HG03108 (cell line): ENCODE measurements around the gene EIF1AD.
A peak's percentile ranks its signal among the peaks of the same experiment; 100 is the strongest.

ENCODE experiments used
- ATAC-seq: cut with Tn5 transposase; IDR thresholded peaks from one replicate; pipeline ENCODE4 v1.9.1; 2021; ENCODE audit warnings: moderate library complexity; ENCODE audit not compliant: unreplicated experiment

EIF1AD gene

DNA sequence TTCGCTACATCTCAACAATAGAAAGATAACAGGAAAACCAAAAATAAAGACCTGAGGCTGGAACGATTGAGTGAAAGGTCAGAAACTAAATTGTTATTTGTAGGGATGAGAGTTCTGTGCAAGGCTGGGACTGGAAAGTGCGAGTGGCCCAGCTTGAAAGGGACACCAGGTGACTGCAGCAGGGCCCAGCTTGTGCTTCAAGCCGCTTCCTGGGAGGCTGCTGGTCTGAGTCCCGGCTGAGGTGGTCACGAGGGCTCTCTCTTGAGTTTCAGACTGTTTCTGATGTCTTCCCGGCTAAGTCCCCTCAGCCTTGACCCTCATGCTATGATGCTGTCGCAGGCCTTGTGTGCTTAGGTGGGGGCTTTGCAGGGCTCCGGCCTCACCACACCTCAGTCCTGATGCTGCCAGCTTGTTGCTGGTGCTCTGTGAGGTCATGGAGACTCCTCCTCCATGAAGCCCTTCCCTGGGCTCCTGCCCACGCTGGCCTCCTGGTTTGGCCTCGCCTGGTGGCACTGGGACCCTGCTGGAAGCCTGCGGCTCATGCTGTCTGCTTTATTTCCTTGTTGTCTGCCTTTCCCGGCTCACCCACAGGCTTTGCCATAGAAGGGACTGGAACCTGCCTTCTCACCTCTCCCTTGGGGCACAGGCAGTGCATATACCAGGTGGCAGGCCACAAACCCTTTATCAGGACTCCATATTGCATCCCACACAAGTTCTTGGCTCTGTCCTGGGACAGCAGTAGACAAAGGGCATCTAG lies 4.4 kb upstream of the EIF1AD start:
- no peak for ATAC-seq

DNA sequence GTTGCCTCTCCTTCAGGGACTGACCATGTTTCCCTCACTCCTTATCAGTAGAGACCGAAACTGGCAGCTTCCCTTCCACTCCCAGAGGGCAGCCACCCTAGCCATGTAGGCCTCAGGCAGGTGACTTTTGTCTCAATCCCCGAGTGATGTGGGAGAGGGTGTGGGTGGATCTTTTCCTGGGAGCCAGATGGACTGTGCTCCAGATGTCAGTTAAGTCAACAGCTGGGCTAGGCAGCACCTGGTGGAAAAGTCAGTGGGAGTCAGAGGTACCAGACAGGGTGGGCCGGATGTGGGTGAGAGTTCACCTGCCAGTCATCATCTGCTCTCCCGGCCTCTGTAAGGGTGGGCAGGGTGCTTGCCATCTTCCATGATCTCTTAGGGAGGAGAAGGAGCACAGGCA lies 2.2 kb upstream of the EIF1AD start:
- ATAC-seq: no peak

DNA sequence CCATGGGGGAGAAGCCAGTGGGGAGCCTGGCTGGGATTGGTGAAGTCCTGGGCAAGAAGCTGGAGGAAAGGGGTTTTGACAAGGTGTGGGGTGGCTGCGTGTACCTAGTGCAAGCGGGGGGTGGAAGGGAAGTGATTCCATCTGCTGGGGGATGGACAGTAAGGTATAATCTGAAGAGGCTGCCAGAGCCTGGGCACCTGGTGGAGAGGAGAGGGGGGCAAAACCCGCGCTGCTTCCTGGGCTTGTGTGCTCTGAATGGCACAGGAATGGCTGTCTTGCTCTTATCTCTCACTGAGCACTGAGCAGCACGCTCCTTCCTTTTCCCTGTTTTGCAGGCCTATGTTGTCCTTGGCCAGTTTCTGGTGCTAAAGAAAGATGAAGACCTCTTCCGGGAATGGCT lies 1.3 kb upstream of the EIF1AD start:
- ATAC-seq: no peak

DNA sequence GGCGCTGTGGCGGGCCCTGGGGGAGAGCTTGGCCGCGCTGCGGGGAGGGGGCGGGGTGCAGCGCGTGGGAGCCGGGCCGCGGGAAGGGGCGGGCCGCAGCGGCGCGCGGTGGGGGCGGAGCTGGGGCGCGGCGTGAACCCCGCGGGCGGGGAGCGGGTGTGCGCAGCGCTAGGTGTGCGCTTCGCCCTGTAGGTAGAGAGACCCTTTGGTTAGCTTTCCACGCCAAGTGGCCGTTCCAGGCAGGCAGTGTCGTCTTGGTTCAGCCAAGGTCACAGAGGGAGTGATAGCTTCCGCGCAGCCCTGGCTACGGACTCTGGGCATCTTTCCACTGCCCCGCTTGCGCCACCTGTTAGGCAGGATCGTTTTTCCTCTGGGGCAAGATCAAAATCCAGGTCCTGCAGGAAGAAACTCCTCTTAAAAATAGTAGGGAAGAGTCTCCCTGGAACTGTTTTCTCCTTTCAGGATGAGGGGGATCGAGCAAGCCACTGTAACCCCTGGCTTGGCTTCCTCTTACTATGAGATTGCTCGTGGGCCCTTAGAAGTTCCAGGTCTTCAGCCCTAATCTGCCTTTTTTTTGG lies 780 bp upstream of the EIF1AD start:
- ATAC-seq: peak; percentile 31

GRCh38 chr11:65997286-65997685 lies 4.7 kb downstream of the EIF1AD start:
- ATAC-seq: no peak

GRCh38 chr11:65992056-65992455 lies 9.9 kb downstream of the EIF1AD start:
- no peak for ATAC-seq

- peak; percentile 94 for ATAC-seq
Measured at GRCh38 chr11:65988791-65989592, 13.0 kb downstream of the EIF1AD start.

GRCh38 chr11:65987336-65987735 lies 14.6 kb downstream of the EIF1AD start:
- no peak for ATAC-seq

DNA sequence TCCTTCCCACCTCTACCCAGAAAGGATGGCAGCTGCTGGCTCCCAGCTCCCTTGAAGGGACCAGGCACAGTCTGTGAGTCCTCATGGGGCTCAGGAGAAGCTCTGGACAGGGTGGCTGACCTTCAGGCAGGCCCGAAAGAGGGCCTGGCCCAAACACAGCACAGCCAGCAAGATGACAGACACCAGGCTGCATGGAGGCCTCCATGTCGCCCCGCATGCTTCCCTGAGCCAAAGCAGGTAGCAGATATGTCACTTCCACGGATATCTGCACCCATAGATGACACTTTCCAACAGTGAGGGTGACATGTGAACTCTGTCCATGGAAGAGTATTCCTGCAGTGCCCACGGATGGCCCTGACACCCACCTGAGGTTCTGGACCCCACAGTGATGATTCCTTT lies 18.4 kb downstream of the EIF1AD start:
- no peak for ATAC-seq

DNA sequence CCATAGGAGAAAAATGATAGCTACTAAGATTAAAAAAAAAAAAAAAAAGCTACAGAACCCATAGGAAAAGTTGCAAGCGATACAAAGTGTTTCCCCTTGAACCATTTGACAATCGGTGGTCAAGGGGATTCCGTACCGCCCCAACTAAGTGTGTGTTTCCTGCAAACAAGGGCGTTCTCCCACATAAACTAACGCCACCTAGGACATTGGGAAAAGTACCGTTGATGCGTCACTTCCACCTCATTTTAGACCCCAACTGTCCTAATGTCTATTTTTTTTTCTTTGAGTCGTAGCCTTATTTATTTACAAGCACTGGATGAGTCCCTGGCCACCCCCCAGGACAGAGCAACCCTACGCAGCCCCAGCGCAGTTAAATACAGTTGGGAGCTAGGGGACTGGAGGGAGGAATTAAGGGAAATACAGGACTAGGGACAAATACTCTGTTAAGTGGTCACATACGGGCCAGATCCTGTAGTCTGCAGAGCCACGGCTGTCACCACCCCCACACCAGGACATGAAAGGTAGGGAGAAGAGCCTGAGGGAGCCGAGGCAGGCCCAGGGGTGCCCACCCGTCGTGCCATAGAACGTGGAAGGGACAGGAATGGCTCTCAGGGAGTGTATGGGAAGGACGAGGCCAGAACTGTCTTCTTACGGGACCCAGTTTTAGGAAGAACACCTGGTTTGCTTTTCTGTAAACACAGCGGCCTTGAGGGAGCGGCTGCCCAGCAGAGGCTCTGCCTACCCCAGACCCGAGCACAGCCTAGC lies 19.0 kb downstream of the EIF1AD start:
- ATAC-seq: no peak

DNA sequence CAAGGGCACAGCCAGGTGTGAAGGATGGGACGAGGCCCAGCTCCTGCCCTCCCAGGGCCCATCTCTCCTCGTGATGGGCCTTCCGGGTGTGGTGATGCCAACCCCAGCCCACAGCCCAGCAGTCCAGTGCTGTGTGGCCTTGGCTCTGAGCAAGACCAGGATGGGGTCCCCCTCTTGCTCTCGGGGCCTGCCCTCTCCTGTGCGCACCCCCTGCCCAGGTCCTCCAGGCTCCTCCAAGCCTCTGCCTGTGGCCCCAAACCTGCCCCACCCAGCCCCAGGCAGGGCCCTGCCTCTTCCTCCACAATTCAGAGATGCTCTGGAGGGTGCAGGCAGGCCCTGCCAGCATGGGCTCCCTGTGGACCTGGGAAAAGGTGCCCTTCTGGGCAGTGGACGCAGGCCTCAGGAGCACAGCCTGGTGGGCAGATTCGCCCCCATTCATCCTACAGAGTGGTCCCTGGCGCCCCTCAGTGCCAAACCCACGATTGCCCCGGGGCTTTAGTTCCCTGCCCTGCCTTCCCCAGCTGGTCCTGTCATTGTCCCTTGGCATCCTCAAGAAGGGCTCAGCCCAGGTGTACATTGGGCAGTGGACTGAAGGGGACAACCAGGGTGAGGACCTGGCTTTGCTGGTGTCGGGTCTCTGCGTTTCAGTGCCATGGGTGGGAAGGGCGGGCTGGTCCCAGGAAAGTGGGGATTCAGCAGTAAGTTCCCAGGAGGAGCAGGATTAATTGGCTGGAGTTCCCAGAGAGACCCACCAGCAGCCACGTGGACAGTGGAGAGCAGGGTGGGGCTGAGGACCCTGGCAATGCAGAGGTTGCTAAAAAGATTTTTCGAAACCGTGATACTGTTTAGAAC lies 19.8 kb downstream of the EIF1AD start:
- ATAC-seq: no peak

GRCh38 chr11:65981101-65981740 lies 20.7 kb downstream of the EIF1AD start:
- no peak for ATAC-seq

- no peak for ATAC-seq
Measured at GRCh38 chr11:65979261-65979759, 22.6 kb downstream of the EIF1AD start.

DNA sequence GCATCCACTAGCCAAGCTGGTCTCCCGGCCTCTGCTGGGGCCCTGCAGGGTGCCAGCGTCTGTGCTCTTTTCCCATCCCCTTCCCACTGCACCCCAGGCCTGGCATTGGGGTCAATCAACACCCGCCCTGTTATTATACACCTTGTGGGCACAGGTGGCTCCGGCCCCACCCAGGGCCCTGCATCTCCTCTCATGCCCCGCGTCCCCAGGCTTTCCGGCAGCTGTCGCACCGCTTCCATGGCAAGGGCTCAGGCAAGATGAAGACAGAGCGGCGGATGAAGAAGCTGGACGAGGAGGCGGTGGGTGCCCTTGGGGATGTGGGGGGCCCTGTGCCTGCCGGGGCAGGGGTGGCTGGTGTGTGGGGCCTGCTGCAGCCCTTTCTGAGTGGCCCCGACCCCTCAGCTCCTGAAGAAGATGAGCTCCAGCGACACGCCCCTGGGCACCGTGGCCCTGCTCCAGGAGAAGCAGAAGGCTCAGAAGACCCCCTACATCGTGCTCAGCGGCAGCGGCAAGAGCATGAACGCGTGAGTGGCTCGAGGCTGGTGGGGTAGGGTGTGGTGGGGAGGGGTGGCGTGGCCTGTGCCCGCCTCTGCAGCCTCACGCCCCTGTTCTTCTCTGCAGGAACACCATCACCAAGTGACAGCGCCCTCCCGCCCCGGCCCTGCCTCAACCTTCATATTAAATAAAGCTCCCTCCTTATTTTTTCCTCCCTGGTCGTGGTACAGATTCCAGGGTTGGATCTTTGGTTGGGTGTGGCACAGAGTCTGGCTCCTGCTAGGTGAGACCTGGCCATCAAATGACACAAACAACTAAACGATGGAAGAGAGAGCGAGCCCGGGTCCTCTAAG lies 23.3 kb downstream of the EIF1AD start:
- no peak for ATAC-seq

DNA sequence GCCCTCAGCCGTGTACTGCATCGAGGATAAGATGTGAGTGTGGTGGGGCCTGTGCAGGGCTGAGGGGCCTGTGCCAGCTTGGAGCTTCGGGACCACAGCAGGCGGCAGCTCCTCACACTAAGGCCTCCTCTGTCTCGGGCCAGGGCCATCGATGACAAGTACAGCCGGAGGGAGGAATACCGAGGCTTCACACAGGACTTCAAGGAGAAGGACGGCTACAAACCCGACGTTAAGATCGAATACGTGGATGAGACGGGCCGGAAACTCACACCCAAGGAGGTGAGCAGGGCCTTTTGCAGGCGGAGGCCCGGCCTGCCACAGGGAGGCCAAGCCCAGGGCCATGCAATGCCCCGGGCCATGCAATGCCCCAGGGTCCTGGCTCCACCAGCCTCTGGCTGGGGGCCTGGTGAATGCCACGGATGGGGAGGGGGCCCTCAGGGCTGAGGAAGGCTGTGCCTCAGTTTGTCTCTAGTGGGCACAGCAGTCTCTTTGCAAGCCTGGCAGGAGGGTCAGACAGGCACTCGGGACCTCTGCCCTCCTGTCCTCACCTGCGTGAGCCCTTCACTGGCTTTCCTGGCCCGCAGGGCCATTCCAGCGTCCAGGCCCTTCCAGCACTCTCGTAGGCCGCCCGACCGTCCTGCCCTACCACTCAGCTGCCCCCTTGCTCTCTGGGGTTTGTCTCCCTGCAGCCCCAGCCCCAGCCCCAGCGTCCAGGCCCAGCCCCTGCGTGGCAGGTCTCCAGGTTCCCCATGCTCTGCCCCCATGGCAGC lies 24.2 kb downstream of the EIF1AD start:
- no peak for ATAC-seq

- no peak for ATAC-seq
Measured at GRCh38 chr11:65976216-65977176, 25.5 kb downstream of the EIF1AD start.

GRCh38 chr11:65975771-65976170 lies 26.2 kb downstream of the EIF1AD start:
- ATAC-seq: no peak
